Stimulated activated CD4-positive, alpha-beta T cell treated with anti-CD3 and anti-CD28 coated beads, TNF-alpha, amount 100 ng/mL, for 1 hour (primary cell): ENCODE measurements around the gene NMRK2.
"Not testable (repeated sequence)": the region's sequence is repeated elsewhere in the genome, so short reads cannot be mapped to it uniquely, and the experiment has no call there.

Experiments used
- DNase-seq, 3 donors: peaks; one replicate each; pipeline ENCODE4 v3.0.0-alpha.2; 2020; ENCODE audit warnings: low read depth in 3 of 3, low spot score in 1 of 3

Gene NMRK2

GRCh38 chr19:3932931-3933810 lies at the start of gene NMRK2:
Gene NMRK2 (plus strand): TSS chr19:3933069. CDS start chr19:3933672, 603 bp downstream.
- no peak for DNase-seq

DNA sequence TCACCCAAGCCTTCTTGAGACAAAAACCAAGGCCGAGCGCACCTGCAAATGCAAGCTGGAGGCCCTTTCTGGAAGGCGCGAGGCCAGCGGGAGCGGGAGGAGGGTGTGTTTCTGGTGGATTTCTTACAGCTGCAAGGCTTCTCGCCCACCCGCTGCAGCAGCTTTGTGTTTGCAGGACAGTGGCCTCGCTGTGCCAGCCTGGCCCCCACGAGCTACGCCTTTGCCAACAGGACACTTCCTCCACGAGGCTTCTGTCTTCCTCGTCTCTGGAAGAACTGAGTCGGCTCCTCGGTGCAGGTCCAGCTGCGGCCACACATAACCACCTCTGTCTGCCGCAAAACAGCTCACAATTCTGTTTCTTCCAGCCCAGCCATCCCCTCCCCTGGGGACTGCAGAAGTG lies 42.3 kb upstream of the NMRK2 start:
- DNase-seq, result no peak

- no peak for DNase-seq
Observed at GRCh38 chr19:3893509-3894179, 39.2 kb upstream of the NMRK2 start.

- DNase-seq, result not testable (repeated sequence)
Observed at GRCh38 chr19:3894959-3895358, 37.9 kb upstream of the NMRK2 start.

DNA sequence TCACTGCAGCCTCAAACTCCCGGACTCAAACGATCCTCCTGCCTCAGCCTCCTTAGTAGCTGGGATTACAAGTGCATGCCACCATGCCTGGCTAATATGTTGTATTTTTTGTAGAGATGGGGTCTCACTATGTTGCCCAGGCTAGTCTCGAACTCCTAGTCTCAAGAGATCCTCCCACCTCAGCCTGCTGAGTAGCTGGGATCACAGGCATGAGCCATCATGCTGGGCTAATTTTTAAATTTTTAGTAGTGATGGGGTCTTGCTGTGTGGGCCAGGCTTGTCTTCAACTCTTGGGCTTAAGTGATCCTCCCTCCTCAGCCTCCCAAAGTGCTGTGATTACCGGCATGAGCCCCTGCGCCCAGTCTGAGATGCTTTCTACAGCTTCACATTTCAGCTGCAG lies 37.1 kb upstream of the NMRK2 start:
- no peak for DNase-seq

DNA sequence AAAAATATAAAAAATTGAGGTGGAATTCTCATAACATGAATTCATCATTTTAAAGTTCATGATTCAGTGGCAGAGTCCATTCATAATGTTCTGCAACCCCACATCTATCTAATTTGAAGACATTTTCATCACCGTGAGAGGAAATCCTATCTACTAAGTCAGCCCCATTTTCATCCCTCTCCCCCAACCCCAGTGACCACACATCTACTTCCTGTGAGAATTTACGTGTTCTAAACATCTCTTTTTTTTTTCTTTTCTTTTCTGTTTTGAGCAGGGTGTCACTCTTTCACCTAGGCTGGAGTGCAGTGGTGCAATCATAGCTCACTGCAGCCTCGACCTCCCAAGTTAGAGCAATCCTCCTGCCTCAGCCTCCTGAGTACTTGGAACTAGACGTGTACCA lies 34.9 kb upstream of the NMRK2 start:
- DNase-seq, result no peak

DNA sequence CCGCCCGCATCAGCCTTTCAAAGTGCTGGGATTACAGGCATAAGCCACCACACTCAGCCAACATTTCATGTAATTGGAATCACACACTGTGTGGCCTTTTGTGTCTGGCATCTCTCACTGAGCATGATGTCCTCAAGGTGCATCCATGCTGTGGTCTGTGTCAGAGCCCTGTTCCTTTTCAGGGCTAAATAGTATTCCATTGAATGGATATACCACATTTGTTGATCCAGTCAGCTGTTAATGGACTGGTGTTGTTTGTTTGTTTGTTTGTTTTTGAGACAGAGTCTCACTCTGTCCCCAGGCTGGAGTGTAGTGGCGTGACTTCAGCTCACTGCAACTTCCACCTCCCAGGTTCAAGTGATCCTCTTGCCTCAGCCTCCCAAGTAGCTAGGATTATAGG lies 34.4 kb upstream of the NMRK2 start:
- DNase-seq, result no peak

- DNase-seq, result no peak
Observed at GRCh38 chr19:3899531-3900294, 33.2 kb upstream of the NMRK2 start.

GRCh38 chr19:3902317-3902973 lies 30.4 kb upstream of the NMRK2 start:
- DNase-seq, result no peak

DNA sequence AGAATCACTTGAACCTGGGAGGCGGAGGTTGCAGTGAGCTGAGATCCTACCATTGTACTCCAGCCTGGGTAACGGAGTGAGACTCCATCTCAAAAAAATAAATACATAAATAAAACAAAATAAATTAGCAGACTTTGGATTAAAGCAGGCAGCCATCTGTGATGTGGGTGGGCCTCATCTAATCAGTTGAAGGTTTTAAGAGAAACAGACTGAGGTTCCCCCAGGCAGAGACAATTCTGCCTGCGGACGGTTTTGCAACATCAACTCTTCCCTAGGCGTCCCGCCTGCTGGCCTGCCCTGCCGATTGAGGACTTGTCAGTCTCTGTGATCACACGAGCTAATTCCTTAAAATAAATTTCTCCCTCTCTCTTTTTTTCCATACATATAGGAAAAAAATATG lies 28.6 kb upstream of the NMRK2 start:
- no peak for DNase-seq

DNA sequence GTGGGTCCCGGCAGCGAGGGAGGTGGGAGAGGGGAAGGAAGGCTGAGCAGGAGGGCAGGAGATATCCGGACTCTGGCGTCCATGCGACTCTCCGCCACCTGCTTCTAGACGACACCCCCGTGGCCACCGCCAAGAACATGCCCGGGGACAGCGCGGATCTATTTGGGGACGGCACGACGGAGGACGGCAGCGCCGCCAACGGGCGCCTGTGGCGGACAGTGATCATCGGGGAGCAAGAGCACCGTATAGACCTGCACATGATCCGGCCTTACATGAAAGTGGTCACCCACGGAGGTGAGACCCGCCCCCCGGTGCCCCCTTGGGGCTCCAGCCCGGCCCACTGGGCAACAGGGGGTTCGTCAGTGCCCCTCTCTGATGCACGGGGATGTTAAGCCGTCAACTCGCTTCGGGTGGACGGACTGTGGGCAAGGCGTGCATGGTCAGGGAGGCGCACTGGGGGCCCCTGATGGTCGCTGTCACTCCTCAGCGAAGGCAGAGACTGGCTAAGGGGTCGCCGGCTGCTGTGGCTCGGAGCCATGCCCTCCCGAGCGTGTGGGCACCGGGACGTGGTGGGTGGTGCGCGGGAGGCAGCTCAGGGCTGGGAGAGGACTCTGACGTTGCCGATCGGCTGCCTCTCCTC lies 25.1 kb upstream of the NMRK2 start:
- no peak for DNase-seq

DNA sequence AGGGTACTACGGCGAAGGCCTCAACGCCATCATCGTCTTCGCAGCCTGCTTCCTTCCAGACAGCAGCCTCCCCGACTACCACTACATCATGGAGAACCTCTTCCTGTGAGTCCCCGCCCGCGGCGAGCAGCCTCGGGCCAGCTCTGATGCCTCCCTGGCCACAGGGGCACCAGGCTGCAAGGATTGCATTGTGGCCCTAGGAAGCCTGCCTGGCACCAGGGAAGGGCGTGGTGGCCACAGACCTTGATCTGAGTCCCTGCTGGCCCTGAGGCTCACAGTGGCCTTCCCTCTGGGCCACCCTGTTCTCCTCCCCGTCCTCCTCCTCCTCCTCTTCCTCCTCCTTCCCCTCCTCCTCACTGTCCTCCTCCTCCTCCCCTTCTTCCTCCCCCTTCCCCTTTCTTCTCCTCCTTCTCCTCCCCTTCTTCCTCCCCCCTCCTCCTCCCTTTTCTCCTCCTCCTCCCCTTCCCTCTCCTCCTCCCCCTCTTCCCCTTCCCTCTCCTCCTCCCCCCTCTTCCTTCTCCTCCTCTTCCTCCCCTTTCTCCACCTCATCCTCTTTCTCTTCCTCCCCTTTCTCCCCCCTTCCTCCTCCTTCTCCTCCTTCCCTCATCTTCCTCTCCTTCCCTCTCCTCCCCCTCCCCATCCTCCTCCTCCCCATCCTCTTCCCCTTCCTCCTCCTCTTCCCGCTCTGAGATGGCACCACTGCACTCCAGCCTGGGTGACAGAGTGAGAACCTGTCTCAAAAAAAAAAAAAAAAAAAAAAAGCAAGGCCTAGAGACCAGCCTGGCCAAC lies 24.4 kb upstream of the NMRK2 start:
- DNase-seq, result no peak

DNA sequence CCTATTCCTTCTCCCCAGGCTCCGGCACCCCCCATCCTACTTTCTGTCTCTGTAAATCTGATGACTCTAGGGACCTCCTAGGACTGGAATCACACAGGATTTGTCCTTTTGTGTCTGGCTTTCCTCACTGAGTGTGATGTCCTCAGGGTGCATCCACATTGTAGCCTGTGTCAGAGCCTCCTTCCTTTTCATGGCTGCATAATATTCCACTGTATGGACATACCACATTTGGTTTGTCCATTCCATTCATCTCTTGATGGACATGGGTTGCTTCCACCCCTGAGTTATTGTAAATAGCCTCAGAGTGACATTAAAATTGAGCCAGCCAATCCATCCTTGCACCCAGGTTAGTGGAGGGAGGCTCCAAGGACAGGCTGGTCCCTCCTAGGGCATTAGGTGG lies 22.8 kb upstream of the NMRK2 start:
- DNase-seq, result no peak

DNA sequence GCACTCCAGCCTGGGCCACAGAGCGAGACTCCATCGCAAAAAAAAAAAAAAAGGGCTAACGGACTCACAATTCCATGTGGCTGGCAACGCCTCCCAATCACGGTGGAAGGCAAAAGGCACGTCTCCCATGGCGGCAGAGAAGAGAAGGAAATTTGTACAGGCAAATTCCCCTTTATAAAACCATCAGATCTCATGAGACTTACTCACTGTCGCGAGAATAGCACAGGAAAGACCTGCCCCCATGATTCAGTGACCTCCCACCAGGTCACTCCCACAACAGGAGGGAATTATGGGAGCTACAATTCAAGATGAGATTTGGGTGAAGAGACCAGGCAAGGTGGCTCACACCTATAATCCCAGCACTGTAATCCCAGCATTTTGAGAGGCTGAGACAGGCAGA lies 18.7 kb upstream of the NMRK2 start:
- no peak for DNase-seq

GRCh38 chr19:3916033-3916432 lies 16.8 kb upstream of the NMRK2 start:
- no peak for DNase-seq

DNA sequence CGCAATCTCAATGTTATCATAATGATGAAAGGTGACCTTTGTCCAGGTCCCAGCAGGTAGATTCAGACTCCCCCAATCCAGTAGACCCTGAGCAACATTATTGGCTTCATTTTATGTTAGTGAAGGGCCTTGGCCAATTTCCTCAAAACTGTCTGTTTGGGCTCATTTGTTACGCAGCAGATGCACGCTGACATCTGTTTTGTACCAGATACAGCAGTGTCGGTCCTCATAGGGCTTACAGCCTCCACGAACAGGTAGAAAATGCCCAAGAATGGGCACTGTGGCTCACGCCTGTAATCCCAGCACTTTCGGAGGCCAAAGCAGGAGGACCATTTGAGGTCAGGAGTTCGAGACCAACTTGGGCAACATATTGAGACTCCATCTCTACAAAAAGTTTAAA lies 13.1 kb upstream of the NMRK2 start:
- no peak for DNase-seq

- DNase-seq, result no peak
Observed at GRCh38 chr19:3923096-3923758, 9.6 kb upstream of the NMRK2 start.

- no peak for DNase-seq
Observed at GRCh38 chr19:3923912-3924311, 9.0 kb upstream of the NMRK2 start.

- no peak for DNase-seq
Observed at GRCh38 chr19:3931041-3931440, 1.8 kb upstream of the NMRK2 start.
